ENCODE measurements around the gene TSNAXIP1. TPM values are rescaled to one million over a fixed set of nuclear protein-coding genes. Genes with fewer than 3 reads are reported as not detected.
"Not testable (repeated sequence)": the region's sequence is repeated elsewhere in the genome, so short reads cannot be mapped to it uniquely, and the experiment has no call there.

Gene TSNAXIP1
- total RNA-seq, 1 donor from 2014 or later: 2.8 TPM

GRCh38 chr16:67833415-67834241 is 26.9 kb downstream of the TSNAXIP1 start:
- H3K36me3 Mint-ChIP-seq (ENCODE audit: low read depth, unreplicated experiment): peaks cover 14% of the 10 kb centered on the region
- peak overlapping the region; percentile 57 for H3K27ac Mint-ChIP-seq (ENCODE audit: unreplicated experiment)
- TF ChIP-seq CTCF (IDR thresholded peaks at IDR 0.05; ENCODE audit: unreplicated experiment): no peak
- no peaks in the 10 kb centered on the region for H3K9me3 Mint-ChIP-seq (ENCODE audit: unreplicated experiment)
- H3K4me1 Mint-ChIP-seq (ENCODE audit: unreplicated experiment): peaks cover 18% of the 10 kb centered on the region
- H3K27me3 Mint-ChIP-seq (ENCODE audit: unreplicated experiment): peaks cover 10% of the 10 kb centered on the region
- peak; percentile 93 for DNase-seq (ENCODE audit: low spot score)
- peak overlapping the region; percentile 90 for H3K4me3 Mint-ChIP-seq (ENCODE audit: unreplicated experiment)

- H3K27ac Mint-ChIP-seq (ENCODE audit: unreplicated experiment): no peak overlapping the region
- H3K36me3 Mint-ChIP-seq (ENCODE audit: low read depth, unreplicated experiment): peaks cover 14% of the 10 kb centered on the region
- peaks cover 18% of the 10 kb centered on the region for H3K4me1 Mint-ChIP-seq (ENCODE audit: unreplicated experiment)
Measured at GRCh38 chr16:67834242-67834614, 27.5 kb downstream of the TSNAXIP1 start.

GRCh38 chr16:67837190-67837589 is 30.5 kb downstream of the TSNAXIP1 start:
- not testable (repeated sequence) for H3K4me3 Mint-ChIP-seq (ENCODE audit: unreplicated experiment); H3K9me3 Mint-ChIP-seq (ENCODE audit: unreplicated experiment)

More at GRCh38 chr16:67834242-67834614, 27.5 kb downstream of the TSNAXIP1 start:
- Mint-ChIP-seq H3K27me3 (ENCODE audit: unreplicated experiment) (peaks cover 10% of the 10 kb centered on the region), H3K4me3 (ENCODE audit: unreplicated experiment) (peak overlapping the region; percentile 90), H3K9me3 (ENCODE audit: unreplicated experiment) (no peaks in the 10 kb centered on the region)
- no peak for TF ChIP-seq CTCF (IDR thresholded peaks at IDR 0.05; ENCODE audit: unreplicated experiment)
- DNase-seq (ENCODE audit: low spot score): no peak

GRCh38 chr16:67837811-67838210 is 31.1 kb downstream of the TSNAXIP1 start:
- Mint-ChIP-seq H3K4me3 (ENCODE audit: unreplicated experiment) (no peak overlapping the region), H3K27ac (ENCODE audit: unreplicated experiment) (no peak overlapping the region)

More at GRCh38 chr16:67837190-67837589, 30.5 kb downstream of the TSNAXIP1 start:
- DNase-seq (ENCODE audit: low spot score); H3K27me3 Mint-ChIP-seq (ENCODE audit: unreplicated experiment); H3K36me3 Mint-ChIP-seq (ENCODE audit: low read depth, unreplicated experiment); H3K27ac Mint-ChIP-seq (ENCODE audit: unreplicated experiment): not testable (repeated sequence)
- H3K4me1 Mint-ChIP-seq (ENCODE audit: unreplicated experiment): peaks cover 15% of the 10 kb centered on the region

GRCh38 chr16:67841198-67841815 is 34.6 kb downstream of the TSNAXIP1 start:
- Mint-ChIP-seq H3K4me1 (ENCODE audit: unreplicated experiment) (peaks cover 26% of the 10 kb centered on the region), H3K9me3 (ENCODE audit: unreplicated experiment) (no peaks in the 10 kb centered on the region), H3K36me3 (ENCODE audit: low read depth, unreplicated experiment) (no peaks in the 10 kb centered on the region), H3K4me3 (ENCODE audit: unreplicated experiment) (peak overlapping the region; percentile 91), H3K27ac (ENCODE audit: unreplicated experiment) (peak overlapping the region; percentile 52), H3K27me3 (ENCODE audit: unreplicated experiment) (peaks cover 14% of the 10 kb centered on the region)
- no peak for DNase-seq (ENCODE audit: low spot score)
- TF ChIP-seq CTCF (IDR thresholded peaks at IDR 0.05; ENCODE audit: unreplicated experiment): no peak

More at GRCh38 chr16:67837811-67838210, 31.1 kb downstream of the TSNAXIP1 start:
- Mint-ChIP-seq H3K9me3 (ENCODE audit: unreplicated experiment) (no peaks in the 10 kb centered on the region), H3K36me3 (ENCODE audit: low read depth, unreplicated experiment) (no peaks in the 10 kb centered on the region), H3K27me3 (ENCODE audit: unreplicated experiment) (peaks cover 5% of the 10 kb centered on the region), H3K4me1 (ENCODE audit: unreplicated experiment) (peaks cover 9% of the 10 kb centered on the region)
- DNase-seq (ENCODE audit: low spot score): no peak
- no peak for TF ChIP-seq CTCF (IDR thresholded peaks at IDR 0.05; ENCODE audit: unreplicated experiment)

Measured in endothelial cell (in vitro differentiated cells).